Liver (tissue), 9 donors: ENCODE results near the gene CARHSP1. TPM values are rescaled to one million over a fixed set of nuclear protein-coding genes. Genes with fewer than 3 reads are reported as not detected.

Experiments used
- DNase-seq: peaks from one replicate; pipeline ENCODE4 v3.0.0-alpha.2; 2017; ENCODE audit warnings: low spot score
- H3K27ac ChIP-seq, 2 donors: one replicate each; pipeline ENCODE4 v1.7.0; 2013; ENCODE audit warnings: inconsistent platforms in 2 of 2, low read length in 2 of 2, control low read depth in 1 of 2, low read depth in 1 of 2, mild to moderate bottlenecking in 1 of 2
- H3K27me3 ChIP-seq, 4 donors: one replicate each; pipeline versions ENCODE4 v1.6.1 to v1.7.0; 2013; ENCODE audit warnings: low read length in 3 of 4, inconsistent platforms in 1 of 4, mild to moderate bottlenecking in 1 of 4, moderate library complexity in 1 of 4; ENCODE audit not compliant: control insufficient read depth in 4 of 4, insufficient read depth in 4 of 4
- H3K36me3 ChIP-seq, 4 donors: one replicate each; pipeline versions ENCODE4 v1.6.1 to v1.7.0; 2013; ENCODE audit warnings: low read length in 3 of 4, mild to moderate bottlenecking in 3 of 4, low read depth in 1 of 4, moderate library complexity in 1 of 4; ENCODE audit not compliant: control insufficient read depth in 4 of 4, insufficient read depth in 3 of 4
- H3K4me1 ChIP-seq, 4 donors: one replicate each; pipeline versions ENCODE4 v1.6.1 to v1.7.0; 2013; ENCODE audit warnings: low read length in 3 of 4, mild to moderate bottlenecking in 3 of 4, moderate library complexity in 1 of 4; ENCODE audit not compliant: control insufficient read depth in 4 of 4, insufficient read depth in 4 of 4
- H3K4me3 ChIP-seq, 3 donors: one replicate each; pipeline versions ENCODE4 v1.6.1 to v1.7.0; 2013; ENCODE audit warnings: low read length in 3 of 3, control low read depth in 1 of 3, low read depth in 1 of 3, mild to moderate bottlenecking in 1 of 3
- H3K9ac ChIP-seq, 2 donors: one replicate each; pipeline ENCODE4 v1.7.0; 2013; ENCODE audit warnings: low read length in 2 of 2, mild to moderate bottlenecking in 2 of 2, moderate library complexity in 2 of 2, control low read depth in 1 of 2, low read depth in 1 of 2
- H3K9me3 ChIP-seq, 4 donors: one replicate each; pipeline versions ENCODE4 v1.6.1 to v1.7.0; 2013; ENCODE audit warnings: low read length in 3 of 4; ENCODE audit not compliant: control insufficient read depth in 4 of 4
- EGR1 ChIP-seq, 2 donors: IDR thresholded peaks; 2 replicates each; pipeline ENCODE4 v1.6.1; 2016 to 2018; ENCODE audit warnings: antibody characterized with exemption in 2 of 2, low read depth in 2 of 2
- FOXA1 ChIP-seq: IDR thresholded peaks from 2 replicates; pipeline ENCODE4 v1.6.1; 2016; ENCODE audit warnings: antibody characterized with exemption
- GABPA ChIP-seq, 2 donors: IDR thresholded peaks in 1 of 2; conservative IDR thresholded peaks in 1 of 2; 2 replicates each; pipeline ENCODE4 v1.6.1; 2016; ENCODE audit warnings: antibody characterized with exemption in 2 of 2, mild to moderate bottlenecking in 1 of 2, moderate library complexity in 1 of 2
- JUND ChIP-seq, 2 donors: IDR thresholded peaks; 2 replicates each; pipeline ENCODE4 v1.6.1; 2016; ENCODE audit warnings: antibody characterized with exemption in 2 of 2
- NR2F2 ChIP-seq: IDR thresholded peaks from 2 replicates; pipeline ENCODE4 v1.6.1; 2016; ENCODE audit warnings: antibody characterized with exemption
- RAD21 ChIP-seq, 2 donors: IDR thresholded peaks; 2 replicates each; pipeline ENCODE4 v1.6.1; 2016; ENCODE audit warnings: antibody characterized with exemption in 2 of 2, mild to moderate bottlenecking in 2 of 2
- RXRA ChIP-seq, 2 donors: IDR thresholded peaks; 2 replicates each; pipeline ENCODE4 v1.6.1; 2017 to 2018; ENCODE audit warnings: antibody characterized with exemption in 2 of 2, mild to moderate bottlenecking in 1 of 2
- TAF1 ChIP-seq: conservative IDR thresholded peaks from 2 replicates; pipeline ENCODE4 v1.6.1; 2016; ENCODE audit warnings: antibody characterized with exemption, mild to moderate bottlenecking
- YY1 ChIP-seq: IDR thresholded peaks from 2 replicates; pipeline ENCODE4 v1.6.1; 2016; ENCODE audit warnings: antibody characterized with exemption, mild to moderate bottlenecking
- WGBS: extraction: QIAGEN DNeasy Blood & Tissue Kit; methylation state at CpG from one replicate; pipeline ENCODE4 v1.1.7; 2013; 5-methylcytosine and 5-hydroxymethylcytosine counted together
- polyA plus RNA-seq, 2 donors: library from polyadenylated mRNA; stranded (reverse) in 1 of 2; unstranded in 1 of 2; fragments of 200-250 nt in 1 of 2; fragments of >200 nt in 1 of 2; fragmentation: Nextera tagmentation in 1 of 2; extraction: Ambion mirVana in 1 of 2; gene quantifications; one replicate each; pipeline versions ENCODE4 v1.2.1 to v1.2.3, GENCODE V29; 2013 to 2015
- total RNA-seq, 2 donors: library from RNA; depleted of rRNA; stranded (reverse); fragments of >200 nt; gene quantifications; one replicate each; pipeline ENCODE4 v1.2.3, GENCODE V29; 2014
- TF ChIP-seq, protein P1 (sequence below): IDR thresholded peaks from 2 replicates; pipeline ENCODE4 v1.6.1; 2016; ENCODE audit warnings: antibody characterized with exemption
- TF ChIP-seq, protein P2 (sequence below): fragments of 150-350 bp; IDR thresholded peaks from 2 replicates; pipeline ENCODE4 v1.5.1; 2017; ENCODE audit warnings: improper control_type of control experiment, low read depth, low read length; ENCODE audit not compliant: missing input control
- donor health status: healthy.
- donor health status: healthy.
- donor health status: healthy.
- donor health status: healthy.
- donor health status: healthy.

The CARHSP1 gene
- total and polyA plus RNA-seq, 4 donors, result 81.2 to 162 (median 119) TPM

DNA sequence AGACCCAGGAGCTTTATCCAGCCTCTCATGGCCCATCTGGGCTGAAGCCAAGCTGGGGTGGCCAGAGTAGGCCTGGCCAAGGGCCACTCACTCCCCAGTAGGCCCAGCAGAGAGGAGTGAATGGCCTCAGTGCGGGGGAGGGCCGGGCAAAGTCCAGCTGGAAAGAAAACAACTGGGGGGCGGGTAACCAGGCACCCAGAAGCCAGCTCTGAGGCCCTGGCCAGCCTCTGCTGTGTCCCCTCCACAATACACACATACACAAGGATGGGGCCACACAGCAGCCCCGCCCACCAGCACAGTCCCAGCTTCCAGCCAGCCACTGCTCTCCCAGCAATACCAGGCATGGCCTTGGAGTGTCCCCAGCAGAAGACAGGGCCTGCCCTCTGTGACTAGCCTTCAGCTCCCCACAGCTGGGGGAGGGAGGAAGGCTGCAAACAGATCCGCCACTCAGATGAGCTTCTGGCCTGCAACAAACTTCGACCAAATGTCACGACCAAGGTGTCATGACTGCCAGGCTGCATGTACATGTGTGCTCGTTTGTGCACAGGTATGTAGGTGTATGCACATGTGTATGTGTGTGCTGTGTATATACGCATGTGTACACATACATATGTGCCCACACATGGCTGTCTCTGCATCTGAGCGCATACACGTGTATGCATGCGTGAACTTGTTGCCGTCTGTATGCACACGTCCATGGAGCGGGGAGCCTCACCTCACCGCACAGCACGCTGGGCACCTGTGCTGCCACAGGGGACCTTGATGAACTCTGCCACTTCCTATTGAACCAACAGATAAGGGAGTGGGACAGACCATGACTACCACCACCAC is 5.0 kb downstream of the CARHSP1 start (continued):
- TF ChIP-seq EGR1 (IDR thresholded peaks at IDR 0.05; ENCODE audit: low read depth in 2 of 2), result peak; percentile 99 to 100
- peak in 1 of 2 donors; percentile 40 for TF ChIP-seq GABPA (IDR thresholded peaks at IDR 0.05 in 1 of 2, conservative IDR thresholded peaks at IDR 0.05 in 1 of 2)
- peak; percentile 71 to 79 for TF ChIP-seq JUND (IDR thresholded peaks at IDR 0.05)
- peak; percentile 70 for TF ChIP-seq FOXA1
- TF ChIP-seq NR2F2, result peak; percentile 53
- peak; percentile 94 to 95 for TF ChIP-seq RXRA (IDR thresholded peaks at IDR 0.05)
- no peak for TF ChIP-seq TAF1
- TF ChIP-seq YY1, result peak; percentile 77
- TF ChIP-seq, protein P1, sequence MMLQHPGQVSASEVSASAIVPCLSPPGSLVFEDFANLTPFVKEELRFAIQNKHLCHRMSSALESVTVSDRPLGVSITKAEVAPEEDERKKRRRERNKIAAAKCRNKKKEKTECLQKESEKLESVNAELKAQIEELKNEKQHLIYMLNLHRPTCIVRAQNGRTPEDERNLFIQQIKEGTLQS, result no peak
- TF ChIP-seq, protein P2, sequence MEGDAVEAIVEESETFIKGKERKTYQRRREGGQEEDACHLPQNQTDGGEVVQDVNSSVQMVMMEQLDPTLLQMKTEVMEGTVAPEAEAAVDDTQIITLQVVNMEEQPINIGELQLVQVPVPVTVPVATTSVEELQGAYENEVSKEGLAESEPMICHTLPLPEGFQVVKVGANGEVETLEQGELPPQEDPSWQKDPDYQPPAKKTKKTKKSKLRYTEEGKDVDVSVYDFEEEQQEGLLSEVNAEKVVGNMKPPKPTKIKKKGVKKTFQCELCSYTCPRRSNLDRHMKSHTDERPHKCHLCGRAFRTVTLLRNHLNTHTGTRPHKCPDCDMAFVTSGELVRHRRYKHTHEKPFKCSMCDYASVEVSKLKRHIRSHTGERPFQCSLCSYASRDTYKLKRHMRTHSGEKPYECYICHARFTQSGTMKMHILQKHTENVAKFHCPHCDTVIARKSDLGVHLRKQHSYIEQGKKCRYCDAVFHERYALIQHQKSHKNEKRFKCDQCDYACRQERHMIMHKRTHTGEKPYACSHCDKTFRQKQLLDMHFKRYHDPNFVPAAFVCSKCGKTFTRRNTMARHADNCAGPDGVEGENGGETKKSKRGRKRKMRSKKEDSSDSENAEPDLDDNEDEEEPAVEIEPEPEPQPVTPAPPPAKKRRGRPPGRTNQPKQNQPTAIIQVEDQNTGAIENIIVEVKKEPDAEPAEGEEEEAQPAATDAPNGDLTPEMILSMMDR, result peak; percentile 43

DNA sequence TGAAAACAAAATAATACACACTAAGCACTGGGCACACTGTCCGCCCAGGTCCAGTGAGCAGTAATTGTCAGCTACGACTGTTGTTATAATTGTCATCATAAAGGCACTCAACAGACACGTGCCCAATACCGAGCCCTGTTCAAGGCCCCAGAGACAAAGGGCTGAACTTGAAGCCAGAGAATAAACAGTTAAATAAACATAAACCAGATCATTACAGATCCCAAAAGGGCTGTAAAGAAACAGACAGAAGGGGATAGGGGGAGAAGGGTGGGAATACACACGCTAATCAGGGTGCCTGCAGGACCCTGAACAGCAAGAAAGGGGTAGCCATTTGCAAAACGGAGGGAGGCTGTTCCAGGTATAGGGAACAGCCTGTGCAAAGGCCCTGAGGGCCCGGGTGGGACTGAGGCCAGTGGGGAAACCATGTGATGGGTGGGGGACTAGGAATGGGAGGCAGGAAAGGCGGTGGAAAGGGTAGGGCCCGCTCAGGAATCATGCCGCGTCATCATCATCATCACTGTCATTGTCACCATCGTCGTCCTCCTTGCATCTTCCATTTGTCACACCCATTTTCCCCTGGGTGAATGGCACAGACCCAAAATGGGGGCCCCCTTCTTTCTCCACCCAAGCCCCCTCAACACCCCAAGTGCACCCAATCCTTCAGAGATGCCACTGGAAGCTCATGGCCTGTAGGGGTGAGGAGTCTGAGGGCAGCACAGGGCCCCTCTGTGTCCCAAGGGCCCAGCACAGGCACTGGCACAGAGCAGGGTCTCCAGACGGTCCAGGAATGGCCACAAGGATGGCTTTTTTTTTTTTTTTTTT is 6.3 kb downstream of the CARHSP1 start:
- H3K4me3 ChIP-seq, result peak overlapping the region in 1 of 3 donors; percentile 47
- peaks cover 3 to 11% (median 3%) of the 10 kb centered on the region in 4 donors for H3K36me3 ChIP-seq
- no peaks in the 10 kb centered on the region for H3K27me3 ChIP-seq
- H3K9me3 ChIP-seq, result no peaks in the 10 kb centered on the region
- TF ChIP-seq EGR1 (IDR thresholded peaks at IDR 0.05; ENCODE audit: low read depth in 2 of 2) (no peak), FOXA1 (no peak), RXRA (IDR thresholded peaks at IDR 0.05) (no peak), RAD21 (IDR thresholded peaks at IDR 0.05) (no peak)
- TF ChIP-seq, protein P2, result no peak
- H3K27ac ChIP-seq, result peak overlapping the region; percentile 86 to 93
- no peak for DNase-seq
- H3K4me1 ChIP-seq, result peaks cover 29 to 77% (median 61%) of the 10 kb centered on the region in 4 donors
- no peak overlapping the region for H3K9ac ChIP-seq
- WGBS, result 69% methylated on average over 14 of the region's 14 CpGs
